GM21515 (cell line): ENCODE data around the gene CUEDC1.

Source experiments
- ATAC-seq: cut with Tn5 transposase; IDR thresholded peaks from one replicate; pipeline ENCODE4 v1.9.1; 2021; ENCODE audit not compliant: unreplicated experiment

Gene CUEDC1

DNA sequence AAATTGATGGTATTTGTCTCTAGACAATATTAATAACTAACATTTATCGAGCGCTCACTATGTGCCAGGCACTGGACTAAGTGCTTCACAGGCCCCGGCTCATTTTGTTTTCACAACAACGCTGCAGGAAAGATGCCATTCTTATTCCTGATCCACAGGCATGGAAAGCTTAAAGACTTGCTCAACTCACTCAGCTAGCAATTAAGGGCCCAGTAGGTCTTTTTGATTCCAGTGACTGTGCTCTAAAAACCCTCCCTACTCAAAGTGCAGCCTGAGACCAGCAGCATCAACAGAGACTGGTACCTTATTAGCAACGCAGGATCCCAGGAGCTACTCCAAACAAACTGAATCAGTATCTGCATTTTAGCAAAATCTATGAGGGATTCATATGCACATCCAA lies 35.3 kb downstream of the CUEDC1 start:
- no peak for ATAC-seq

- ATAC-seq = no peak
Observed at GRCh38 chr17:57918017-57918895, 37.0 kb downstream of the CUEDC1 start.

- no peak for ATAC-seq
Observed at GRCh38 chr17:57916925-57917858, 38.0 kb downstream of the CUEDC1 start.

DNA sequence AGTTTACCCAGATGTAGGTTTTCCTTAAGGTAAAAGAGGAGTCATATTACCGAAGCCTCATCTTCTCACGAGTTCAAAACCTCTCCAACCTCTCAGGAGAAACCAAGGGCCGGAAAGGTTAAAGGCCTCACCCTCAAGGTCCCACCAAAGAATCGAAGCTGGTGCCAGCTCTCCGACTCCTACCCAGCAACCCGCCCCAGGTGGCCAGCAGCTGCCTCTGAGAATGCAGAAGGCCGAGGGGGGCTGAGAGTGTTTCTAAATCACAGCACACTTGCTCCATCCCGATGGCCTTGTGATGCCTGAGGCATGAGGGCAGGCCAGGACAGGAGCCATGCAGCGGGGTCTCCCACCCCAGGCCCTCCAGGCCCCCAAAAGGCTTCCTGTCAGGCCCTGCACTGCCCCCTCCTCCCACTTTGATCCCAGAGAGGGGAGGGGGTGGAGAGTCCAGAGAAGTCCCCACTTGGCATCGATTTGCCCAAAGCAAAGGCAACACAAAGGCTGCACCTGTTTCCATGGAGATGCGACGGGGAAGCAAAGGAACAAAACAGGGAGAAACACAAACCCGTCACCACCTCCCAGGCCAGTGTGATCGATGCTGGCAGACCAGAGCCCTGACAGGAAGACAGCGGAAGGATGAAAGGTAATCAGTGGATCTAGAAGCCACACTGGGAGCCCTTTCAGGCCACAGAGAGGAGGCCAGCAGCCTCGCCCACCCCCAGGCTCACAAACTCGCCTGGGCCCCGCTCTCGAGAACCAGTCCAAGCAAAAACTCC lies 39.0 kb downstream of the CUEDC1 start:
- ATAC-seq = no peak

GRCh38 chr17:57915544-57915943 lies 39.7 kb downstream of the CUEDC1 start:
- no peak for ATAC-seq

DNA sequence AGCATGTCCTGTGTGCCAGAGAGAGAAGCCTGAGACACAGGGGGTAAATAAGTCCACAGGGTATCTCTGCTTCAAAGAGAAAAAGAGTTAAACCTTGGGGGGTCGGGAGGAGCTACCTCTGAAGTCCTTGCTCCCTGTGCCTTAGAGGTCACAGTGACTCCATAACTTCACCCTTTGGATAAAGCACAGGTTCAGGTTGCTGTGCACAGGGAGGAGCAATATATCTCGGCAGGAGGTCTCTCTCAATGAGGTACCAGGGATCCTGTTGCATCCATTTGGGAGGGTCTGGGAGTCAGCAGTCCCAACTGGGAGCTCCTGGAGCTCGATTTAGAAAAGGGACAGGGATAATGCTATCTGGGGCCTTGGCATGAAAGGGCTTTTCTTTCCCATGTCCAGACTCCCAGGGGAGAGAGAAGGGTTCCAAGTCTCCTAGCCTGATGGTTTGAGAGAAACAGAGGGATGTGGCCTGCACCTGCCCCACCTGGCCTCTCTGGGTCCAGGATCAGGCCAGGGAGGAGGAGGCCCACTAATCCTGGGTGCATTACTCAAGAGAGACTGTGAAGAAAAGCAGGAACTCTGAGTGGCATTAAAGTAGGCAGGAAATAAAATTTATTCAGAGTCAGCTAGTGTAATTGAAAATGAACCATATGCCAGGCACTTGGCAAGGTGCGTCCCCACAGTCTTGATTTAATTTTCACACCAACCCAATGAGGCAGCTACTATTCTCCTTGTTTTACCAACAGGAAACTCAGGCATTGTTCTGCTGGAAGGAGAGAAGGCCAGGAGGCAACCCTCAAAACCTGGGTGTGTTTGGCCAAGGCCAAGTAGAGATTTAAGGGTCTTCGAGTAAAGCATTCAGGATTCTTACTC lies 40.7 kb downstream of the CUEDC1 start:
- ATAC-seq = no peak

GRCh38 chr17:57913575-57914272 lies 41.5 kb downstream of the CUEDC1 start:
- ATAC-seq = no peak

- ATAC-seq = no peak
Observed at GRCh38 chr17:57911834-57912673, 43.2 kb downstream of the CUEDC1 start.

- no peak for ATAC-seq
Observed at GRCh38 chr17:57910462-57911420, 44.5 kb downstream of the CUEDC1 start.

DNA sequence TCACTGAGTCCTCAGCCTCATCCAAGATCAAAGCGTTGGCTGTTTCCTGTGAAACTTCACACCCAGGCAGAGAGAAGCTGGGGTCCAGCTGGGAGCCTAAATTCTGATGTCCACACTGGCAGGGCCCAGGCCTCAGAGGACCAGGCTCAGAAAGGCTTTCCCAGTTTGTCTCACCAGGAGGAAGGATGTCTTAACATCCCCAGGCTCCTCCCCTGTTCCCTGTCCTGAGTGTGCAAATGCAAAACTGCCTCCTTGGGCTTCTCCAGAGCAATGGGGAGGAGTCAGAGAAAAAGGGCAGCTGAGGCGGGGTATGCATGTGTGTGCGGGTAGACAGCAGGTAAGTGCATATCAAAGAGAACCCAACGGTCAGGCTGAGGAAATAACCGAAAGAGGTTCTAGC lies 45.7 kb downstream of the CUEDC1 start:
- no peak for ATAC-seq

DNA sequence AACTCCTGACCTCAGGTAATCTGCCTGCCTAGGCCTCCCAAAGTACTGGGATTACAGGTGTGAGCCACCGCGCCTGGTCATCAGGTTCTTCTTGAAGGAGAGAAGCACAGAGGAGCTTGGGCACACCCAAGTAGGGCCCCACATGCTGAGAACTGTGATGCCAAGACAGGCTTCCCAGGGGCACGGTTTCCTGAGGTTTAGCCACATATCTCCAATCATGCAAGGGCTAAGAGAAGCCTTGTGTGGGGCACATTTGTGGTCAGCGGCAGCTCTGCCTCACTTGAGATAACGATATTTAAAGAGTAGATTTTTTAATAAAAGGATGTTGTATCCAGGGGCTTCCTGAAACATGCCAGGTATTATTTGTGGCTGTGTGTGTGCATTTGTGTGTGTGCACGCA lies 46.9 kb downstream of the CUEDC1 start:
- ATAC-seq = no peak

DNA sequence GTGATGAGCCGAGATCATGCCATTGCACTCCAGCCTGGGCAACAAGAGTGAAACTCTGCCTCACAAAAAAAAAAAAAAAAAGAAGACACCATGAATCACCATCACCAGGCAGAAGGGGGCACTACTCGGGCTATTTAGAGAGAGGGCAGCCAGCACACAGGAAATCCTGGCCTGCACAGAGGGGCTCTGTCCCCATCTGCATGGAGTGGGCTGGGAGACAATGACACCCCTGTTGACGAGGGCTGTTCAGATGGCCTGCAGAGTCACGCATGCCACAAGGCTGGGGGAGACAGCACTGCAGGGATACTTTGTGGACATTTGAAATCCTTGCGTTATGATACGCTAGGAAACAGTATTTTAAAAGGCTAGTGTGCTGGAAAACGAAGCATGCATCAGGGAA lies 48.3 kb downstream of the CUEDC1 start:
- no peak for ATAC-seq

DNA sequence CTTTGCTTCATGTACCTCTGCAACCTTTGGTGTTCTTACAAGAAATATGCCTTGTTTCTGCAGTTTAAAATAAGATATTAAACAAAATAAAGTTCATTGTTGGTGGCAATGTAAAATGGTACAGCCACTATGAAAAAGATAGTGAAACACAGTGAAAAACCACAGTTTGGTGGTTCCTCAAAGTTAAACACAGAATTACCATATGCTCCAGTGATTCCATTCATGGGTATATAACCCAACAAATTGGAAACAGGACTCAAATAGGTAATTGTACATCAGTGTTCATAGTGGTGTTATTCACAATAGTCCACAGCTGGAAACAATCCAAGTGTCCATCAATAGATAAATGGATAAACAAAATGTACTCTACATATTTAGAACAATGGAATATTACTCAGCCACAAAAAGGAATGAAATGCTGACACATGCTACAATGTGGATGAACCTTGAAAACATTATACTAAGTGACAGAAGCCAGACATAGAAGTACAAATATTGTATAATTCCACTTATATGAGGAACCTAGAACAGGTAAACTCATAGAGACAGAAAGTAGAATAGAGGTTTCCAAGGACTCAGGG lies 49.2 kb downstream of the CUEDC1 start:
- no peak for ATAC-seq

- ATAC-seq = no peak
Observed at GRCh38 chr17:57903961-57904360, 51.3 kb downstream of the CUEDC1 start.

- ATAC-seq = peak; percentile 57
Observed at GRCh38 chr17:57902800-57903759, 52.1 kb downstream of the CUEDC1 start.
